ENCODE results near the gene ZNRF1.
"Not testable (repeated sequence)": the region's sequence is repeated elsewhere in the genome, so short reads cannot be mapped to it uniquely, and the experiment has no call there.

ZNRF1 gene

GRCh38 chr16:74975591-74975990, 23.2 kb upstream of the ZNRF1 start:
- TF ChIP-seq, protein P1, sequence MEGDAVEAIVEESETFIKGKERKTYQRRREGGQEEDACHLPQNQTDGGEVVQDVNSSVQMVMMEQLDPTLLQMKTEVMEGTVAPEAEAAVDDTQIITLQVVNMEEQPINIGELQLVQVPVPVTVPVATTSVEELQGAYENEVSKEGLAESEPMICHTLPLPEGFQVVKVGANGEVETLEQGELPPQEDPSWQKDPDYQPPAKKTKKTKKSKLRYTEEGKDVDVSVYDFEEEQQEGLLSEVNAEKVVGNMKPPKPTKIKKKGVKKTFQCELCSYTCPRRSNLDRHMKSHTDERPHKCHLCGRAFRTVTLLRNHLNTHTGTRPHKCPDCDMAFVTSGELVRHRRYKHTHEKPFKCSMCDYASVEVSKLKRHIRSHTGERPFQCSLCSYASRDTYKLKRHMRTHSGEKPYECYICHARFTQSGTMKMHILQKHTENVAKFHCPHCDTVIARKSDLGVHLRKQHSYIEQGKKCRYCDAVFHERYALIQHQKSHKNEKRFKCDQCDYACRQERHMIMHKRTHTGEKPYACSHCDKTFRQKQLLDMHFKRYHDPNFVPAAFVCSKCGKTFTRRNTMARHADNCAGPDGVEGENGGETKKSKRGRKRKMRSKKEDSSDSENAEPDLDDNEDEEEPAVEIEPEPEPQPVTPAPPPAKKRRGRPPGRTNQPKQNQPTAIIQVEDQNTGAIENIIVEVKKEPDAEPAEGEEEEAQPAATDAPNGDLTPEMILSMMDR (IDR thresholded peaks at IDR 0.05; ENCODE audit: low read depth, low read length, missing control alignments), result no peak
- DNase-seq (ENCODE audit: low read depth), result no peak
- no peak overlapping the region for H3K4me3 ChIP-seq (ENCODE audit: low read depth, low read length)

- TF ChIP-seq, protein P1 (IDR thresholded peaks at IDR 0.05; ENCODE audit: low read depth, low read length, missing control alignments), result no peak
- no peak for DNase-seq (ENCODE audit: low read depth)
- H3K4me3 ChIP-seq (ENCODE audit: low read depth, low read length), result no peak overlapping the region
These were observed 16.6 kb upstream of the ZNRF1 start for GRCh38 chr16:74982256-74982655.

GRCh38 chr16:74984194-74984528, 14.7 kb upstream of the ZNRF1 start:
- TF ChIP-seq, protein P1 (IDR thresholded peaks at IDR 0.05; ENCODE audit: low read depth, low read length, missing control alignments), result no peak
- H3K4me3 ChIP-seq (ENCODE audit: low read depth, low read length), result peak overlapping the region; percentile 94
- DNase-seq (ENCODE audit: low read depth), result no peak

GRCh38 chr16:74984529-74985296, 14.1 kb upstream of the ZNRF1 start, which contains the start of gene WDR59:
Gene WDR59, minus strand, starts transcription at chr16:74985123. Its CDS starts 106 bp downstream, at chr16:74985017.
- DNase-seq (ENCODE audit: low read depth), result peak; percentile 99
- TF ChIP-seq, protein P1 (IDR thresholded peaks at IDR 0.05; ENCODE audit: low read depth, low read length, missing control alignments), result no peak

GRCh38 chr16:74987027-74987681, 11.7 kb upstream of the ZNRF1 start:
- TF ChIP-seq, protein P1 (IDR thresholded peaks at IDR 0.05; ENCODE audit: low read depth, low read length, missing control alignments), result no peak
- DNase-seq (ENCODE audit: low read depth), result no peak
- H3K4me3 ChIP-seq (ENCODE audit: low read depth, low read length), result no peak overlapping the region

More at GRCh38 chr16:74984529-74985296, 14.1 kb upstream of the ZNRF1 start, which contains the start of gene WDR59:
- H3K4me3 ChIP-seq (ENCODE audit: low read depth, low read length), result peak within 1 kb of the TSS; percentile 94

DNA sequence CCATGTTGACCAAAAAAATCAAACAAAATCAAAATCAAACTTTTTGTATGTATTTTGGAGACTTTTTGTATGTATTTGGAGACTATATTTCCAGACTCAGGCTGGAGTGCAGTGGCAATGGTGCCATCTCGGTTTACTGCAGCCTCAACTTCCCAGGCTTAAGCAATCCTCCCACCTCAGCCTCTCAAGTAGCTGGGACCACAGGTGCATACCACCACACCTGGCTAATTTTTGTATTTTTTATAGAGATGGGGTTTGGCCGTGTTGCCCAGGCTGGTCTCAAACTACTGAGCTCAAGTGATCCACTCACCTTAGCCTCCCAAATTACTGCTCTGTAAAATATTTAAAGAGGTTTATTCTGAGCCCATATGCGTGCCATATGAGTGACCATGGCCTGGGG, 9.0 kb upstream of the ZNRF1 start:
- not testable (repeated sequence) for DNase-seq (ENCODE audit: low read depth); H3K4me3 ChIP-seq (ENCODE audit: low read depth, low read length)

DNA sequence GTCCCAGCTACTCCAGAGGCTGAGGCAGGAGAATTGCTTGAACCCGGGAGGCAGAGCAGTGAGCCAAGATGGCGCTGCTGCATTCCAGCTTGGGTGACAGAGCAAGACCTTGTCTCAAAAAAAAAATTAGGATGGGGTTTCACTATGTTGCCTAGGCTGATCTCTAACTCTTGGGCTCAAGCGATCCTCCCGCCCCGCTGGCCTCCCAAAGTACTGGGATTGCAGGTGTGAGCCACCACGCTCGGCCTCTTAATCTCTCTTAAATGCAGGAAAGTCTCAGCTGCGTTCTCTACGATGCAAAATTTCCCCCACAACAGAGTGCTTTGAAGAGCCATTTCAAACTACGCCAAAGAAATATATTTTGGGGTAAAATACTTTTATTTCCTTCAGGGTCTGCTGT, 8.0 kb upstream of the ZNRF1 start:
- H3K4me3 ChIP-seq (ENCODE audit: low read depth, low read length), result no peak overlapping the region
- no peak for DNase-seq (ENCODE audit: low read depth)
- TF ChIP-seq, protein P1 (IDR thresholded peaks at IDR 0.05; ENCODE audit: low read depth, low read length, missing control alignments), result no peak

Measured in GM12864 (cell line).